Liver (tissue), 9 donors: ENCODE measurements around the gene TRIM46. TPM values are rescaled to one million over a fixed set of nuclear protein-coding genes. Genes with fewer than 3 reads are reported as not detected.
"Not testable (repeated sequence)": the region's sequence is repeated elsewhere in the genome, so short reads cannot be mapped to it uniquely, and the experiment has no call there.

Source experiments
- DNase-seq: peaks from one replicate; pipeline ENCODE4 v3.0.0-alpha.2; 2017; ENCODE audit warnings: low spot score
- H3K27ac ChIP-seq, 2 donors: one replicate each; pipeline ENCODE4 v1.7.0; 2013; ENCODE audit warnings: inconsistent platforms in 2 of 2, low read length in 2 of 2, control low read depth in 1 of 2, low read depth in 1 of 2, mild to moderate bottlenecking in 1 of 2
- H3K27me3 ChIP-seq, 4 donors: one replicate each; pipeline versions ENCODE4 v1.6.1 to v1.7.0; 2013; ENCODE audit warnings: low read length in 3 of 4, inconsistent platforms in 1 of 4, mild to moderate bottlenecking in 1 of 4, moderate library complexity in 1 of 4; ENCODE audit not compliant: control insufficient read depth in 4 of 4, insufficient read depth in 4 of 4
- H3K36me3 ChIP-seq, 4 donors: one replicate each; pipeline versions ENCODE4 v1.6.1 to v1.7.0; 2013; ENCODE audit warnings: low read length in 3 of 4, mild to moderate bottlenecking in 3 of 4, low read depth in 1 of 4, moderate library complexity in 1 of 4; ENCODE audit not compliant: control insufficient read depth in 4 of 4, insufficient read depth in 3 of 4
- H3K4me1 ChIP-seq, 4 donors: one replicate each; pipeline versions ENCODE4 v1.6.1 to v1.7.0; 2013; ENCODE audit warnings: low read length in 3 of 4, mild to moderate bottlenecking in 3 of 4, moderate library complexity in 1 of 4; ENCODE audit not compliant: control insufficient read depth in 4 of 4, insufficient read depth in 4 of 4
- H3K4me3 ChIP-seq, 3 donors: one replicate each; pipeline versions ENCODE4 v1.6.1 to v1.7.0; 2013; ENCODE audit warnings: low read length in 3 of 3, control low read depth in 1 of 3, low read depth in 1 of 3, mild to moderate bottlenecking in 1 of 3
- H3K9ac ChIP-seq, 2 donors: one replicate each; pipeline ENCODE4 v1.7.0; 2013; ENCODE audit warnings: low read length in 2 of 2, mild to moderate bottlenecking in 2 of 2, moderate library complexity in 2 of 2, control low read depth in 1 of 2, low read depth in 1 of 2
- H3K9me3 ChIP-seq, 4 donors: one replicate each; pipeline versions ENCODE4 v1.6.1 to v1.7.0; 2013; ENCODE audit warnings: low read length in 3 of 4; ENCODE audit not compliant: control insufficient read depth in 4 of 4
- EGR1 ChIP-seq, 2 donors: IDR thresholded peaks; 2 replicates each; pipeline ENCODE4 v1.6.1; 2016 to 2018; ENCODE audit warnings: antibody characterized with exemption in 2 of 2, low read depth in 2 of 2
- GABPA ChIP-seq, 2 donors: IDR thresholded peaks in 1 of 2; conservative IDR thresholded peaks in 1 of 2; 2 replicates each; pipeline ENCODE4 v1.6.1; 2016; ENCODE audit warnings: antibody characterized with exemption in 2 of 2, mild to moderate bottlenecking in 1 of 2, moderate library complexity in 1 of 2
- HNF4A ChIP-seq, 2 donors: conservative IDR thresholded peaks; 2 replicates each; pipeline ENCODE4 v1.6.1; 2016; ENCODE audit warnings: antibody characterized with exemption in 2 of 2, mild to moderate bottlenecking in 2 of 2
- RAD21 ChIP-seq, 2 donors: IDR thresholded peaks; 2 replicates each; pipeline ENCODE4 v1.6.1; 2016; ENCODE audit warnings: antibody characterized with exemption in 2 of 2, mild to moderate bottlenecking in 2 of 2
- RXRA ChIP-seq, 2 donors: IDR thresholded peaks; 2 replicates each; pipeline ENCODE4 v1.6.1; 2017 to 2018; ENCODE audit warnings: antibody characterized with exemption in 2 of 2, mild to moderate bottlenecking in 1 of 2
- SP1 ChIP-seq: IDR thresholded peaks from 2 replicates; pipeline ENCODE4 v1.6.1; 2018; ENCODE audit warnings: antibody characterized with exemption, mild to moderate bottlenecking
- WGBS: extraction: QIAGEN DNeasy Blood & Tissue Kit; methylation state at CpG from one replicate; pipeline ENCODE4 v1.1.7; 2013; 5-methylcytosine and 5-hydroxymethylcytosine counted together
- polyA plus RNA-seq, 2 donors: library from polyadenylated mRNA; stranded (reverse) in 1 of 2; unstranded in 1 of 2; fragments of 200-250 nt in 1 of 2; fragments of >200 nt in 1 of 2; fragmentation: Nextera tagmentation in 1 of 2; extraction: Ambion mirVana in 1 of 2; gene quantifications; one replicate each; pipeline versions ENCODE4 v1.2.1 to v1.2.3, GENCODE V29; 2013 to 2015
- total RNA-seq, 2 donors: library from RNA; depleted of rRNA; stranded (reverse); fragments of >200 nt; gene quantifications; one replicate each; pipeline ENCODE4 v1.2.3, GENCODE V29; 2014
- TF ChIP-seq, protein P1 (sequence below): IDR thresholded peaks from 2 replicates; pipeline ENCODE4 v1.6.1; 2016; ENCODE audit warnings: antibody characterized with exemption, mild to moderate bottlenecking
- TF ChIP-seq, protein P2 (sequence below): IDR thresholded peaks from 2 replicates; pipeline ENCODE4 v1.6.1; 2016; ENCODE audit warnings: antibody characterized with exemption
- donor health status: healthy.
- donor health status: healthy.
- donor health status: healthy.
- donor health status: healthy.
- donor health status: healthy.

The TRIM46 gene
- total and polyA plus RNA-seq, 4 donors, result 0.07 to 0.17 (median 0.13) TPM

DNA sequence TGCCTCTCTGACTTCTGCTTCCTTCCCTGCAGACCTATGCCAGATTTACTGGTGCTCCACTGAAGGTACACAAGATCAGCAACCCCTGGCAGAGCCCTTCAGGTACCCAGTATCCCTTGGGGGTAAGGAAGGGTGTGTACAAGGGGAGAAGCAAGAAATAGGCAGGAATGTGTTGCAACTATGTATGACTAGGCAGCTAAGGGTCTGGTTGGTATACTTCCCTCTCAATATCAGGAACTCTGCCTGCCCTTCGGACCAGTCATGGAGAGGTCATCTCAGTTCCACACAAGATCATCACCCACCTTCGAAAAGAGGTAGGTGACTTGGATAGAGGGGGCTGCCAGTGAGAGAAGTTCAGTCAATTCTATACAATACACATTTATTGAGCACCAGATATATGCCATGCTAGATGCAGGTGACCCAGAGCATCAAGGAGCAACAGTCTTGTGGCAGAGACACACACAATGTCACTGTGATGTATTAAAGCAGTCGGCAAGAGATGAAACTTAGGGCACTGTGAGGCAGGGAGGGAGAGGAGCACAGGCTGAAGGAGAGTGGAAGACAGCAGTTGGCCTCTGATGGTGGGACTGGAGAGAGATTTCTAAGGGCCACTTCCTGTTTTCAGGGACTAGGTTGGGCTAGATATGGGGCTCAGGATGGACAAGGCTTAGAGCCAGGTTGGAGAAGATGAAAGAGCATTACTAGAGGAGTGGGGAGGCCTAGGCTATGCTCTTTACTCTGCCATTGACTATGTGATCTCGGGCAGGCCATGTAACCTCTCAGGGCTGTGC, 36.9 kb downstream of the TRIM46 start (continued):
- TF ChIP-seq, protein P1, sequence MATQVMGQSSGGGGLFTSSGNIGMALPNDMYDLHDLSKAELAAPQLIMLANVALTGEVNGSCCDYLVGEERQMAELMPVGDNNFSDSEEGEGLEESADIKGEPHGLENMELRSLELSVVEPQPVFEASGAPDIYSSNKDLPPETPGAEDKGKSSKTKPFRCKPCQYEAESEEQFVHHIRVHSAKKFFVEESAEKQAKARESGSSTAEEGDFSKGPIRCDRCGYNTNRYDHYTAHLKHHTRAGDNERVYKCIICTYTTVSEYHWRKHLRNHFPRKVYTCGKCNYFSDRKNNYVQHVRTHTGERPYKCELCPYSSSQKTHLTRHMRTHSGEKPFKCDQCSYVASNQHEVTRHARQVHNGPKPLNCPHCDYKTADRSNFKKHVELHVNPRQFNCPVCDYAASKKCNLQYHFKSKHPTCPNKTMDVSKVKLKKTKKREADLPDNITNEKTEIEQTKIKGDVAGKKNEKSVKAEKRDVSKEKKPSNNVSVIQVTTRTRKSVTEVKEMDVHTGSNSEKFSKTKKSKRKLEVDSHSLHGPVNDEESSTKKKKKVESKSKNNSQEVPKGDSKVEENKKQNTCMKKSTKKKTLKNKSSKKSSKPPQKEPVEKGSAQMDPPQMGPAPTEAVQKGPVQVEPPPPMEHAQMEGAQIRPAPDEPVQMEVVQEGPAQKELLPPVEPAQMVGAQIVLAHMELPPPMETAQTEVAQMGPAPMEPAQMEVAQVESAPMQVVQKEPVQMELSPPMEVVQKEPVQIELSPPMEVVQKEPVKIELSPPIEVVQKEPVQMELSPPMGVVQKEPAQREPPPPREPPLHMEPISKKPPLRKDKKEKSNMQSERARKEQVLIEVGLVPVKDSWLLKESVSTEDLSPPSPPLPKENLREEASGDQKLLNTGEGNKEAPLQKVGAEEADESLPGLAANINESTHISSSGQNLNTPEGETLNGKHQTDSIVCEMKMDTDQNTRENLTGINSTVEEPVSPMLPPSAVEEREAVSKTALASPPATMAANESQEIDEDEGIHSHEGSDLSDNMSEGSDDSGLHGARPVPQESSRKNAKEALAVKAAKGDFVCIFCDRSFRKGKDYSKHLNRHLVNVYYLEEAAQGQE, result no peak
- no peak for TF ChIP-seq GABPA (IDR thresholded peaks at IDR 0.05 in 1 of 2, conservative IDR thresholded peaks at IDR 0.05 in 1 of 2)
- TF ChIP-seq SP1, result no peak
- TF ChIP-seq, protein P2, sequence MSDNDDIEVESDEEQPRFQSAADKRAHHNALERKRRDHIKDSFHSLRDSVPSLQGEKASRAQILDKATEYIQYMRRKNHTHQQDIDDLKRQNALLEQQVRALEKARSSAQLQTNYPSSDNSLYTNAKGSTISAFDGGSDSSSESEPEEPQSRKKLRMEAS, result no peak
- TF ChIP-seq HNF4A (conservative IDR thresholded peaks at IDR 0.05), result no peak
- no peak for TF ChIP-seq EGR1 (IDR thresholded peaks at IDR 0.05; ENCODE audit: low read depth in 2 of 2)
- no peak for TF ChIP-seq RXRA (IDR thresholded peaks at IDR 0.05)
- TF ChIP-seq RAD21 (IDR thresholded peaks at IDR 0.05), result no peak

DNA sequence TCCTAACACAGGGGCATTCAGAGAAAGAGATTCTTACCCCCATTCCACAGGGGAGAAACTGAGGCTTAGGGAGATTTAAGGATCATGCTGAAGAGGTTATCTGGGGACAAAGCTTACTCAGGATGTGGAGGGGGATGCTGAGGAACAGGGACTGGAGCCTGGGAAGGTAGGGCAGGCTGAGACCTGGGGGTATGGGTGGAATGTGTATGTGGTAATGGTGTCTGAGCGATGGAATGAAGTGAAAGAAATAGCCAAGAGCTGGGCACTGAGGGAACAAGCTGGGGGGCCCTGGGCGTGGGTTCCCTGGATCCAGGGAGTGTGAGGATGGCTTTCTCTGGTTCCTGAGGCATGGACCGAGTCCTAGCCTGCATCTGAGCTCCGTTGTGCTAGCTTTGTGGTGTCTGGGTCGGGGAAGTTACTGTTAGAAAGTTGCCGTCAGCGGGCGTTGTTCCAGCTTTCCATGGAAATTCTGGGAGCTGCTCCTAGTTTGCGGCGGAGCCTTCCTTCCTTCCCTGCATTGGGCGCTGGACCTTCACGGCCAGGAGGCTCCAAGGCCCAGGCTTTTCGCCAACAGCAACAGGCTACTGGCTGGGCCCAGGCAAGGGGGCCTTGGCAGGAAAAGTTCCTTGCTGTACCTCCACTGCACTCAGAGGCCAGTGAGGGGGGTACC, 37.9 kb downstream of the TRIM46 start:
- not testable (repeated sequence) for H3K27ac ChIP-seq, DNase-seq, H3K9me3 ChIP-seq

DNA sequence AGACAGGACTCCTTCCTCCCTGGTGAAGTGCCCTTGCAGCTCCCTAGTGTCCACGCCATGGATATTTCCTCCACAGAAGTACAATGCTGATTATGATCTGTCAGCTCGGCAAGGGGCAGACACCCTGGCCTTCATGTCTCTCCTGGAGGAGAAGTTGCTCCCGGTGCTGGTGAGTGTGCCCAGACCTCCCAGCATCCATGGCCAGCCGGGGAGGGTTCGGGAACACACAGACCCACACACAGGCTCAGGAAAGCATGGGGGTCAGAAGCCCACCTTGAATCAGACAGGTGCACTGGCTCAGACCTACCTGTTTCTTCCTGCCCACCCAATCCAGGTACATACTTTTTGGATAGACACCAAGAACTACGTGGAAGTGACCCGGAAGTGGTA, 38.4 kb downstream of the TRIM46 start:
- H3K9ac ChIP-seq, H3K27me3 ChIP-seq, H3K27ac ChIP-seq, H3K4me3 ChIP-seq, H3K9me3 ChIP-seq, DNase-seq, H3K36me3 ChIP-seq: not testable (repeated sequence)
- peaks cover 2 to 25% (median 22%) of the 10 kb centered on the region in 4 donors for H3K4me1 ChIP-seq
- 87% methylated on average over 7 of the region's 7 CpGs for WGBS

More for the DNA sequence above, 37.9 kb downstream of the TRIM46 start:
- not testable (repeated sequence) for H3K27me3 ChIP-seq, H3K36me3 ChIP-seq, H3K9ac ChIP-seq, H3K4me3 ChIP-seq
- H3K4me1 ChIP-seq, result peaks cover 2 to 28% (median 24%) of the 10 kb centered on the region in 4 donors
- WGBS, result 86% methylated on average over 13 of the region's 13 CpGs

DNA sequence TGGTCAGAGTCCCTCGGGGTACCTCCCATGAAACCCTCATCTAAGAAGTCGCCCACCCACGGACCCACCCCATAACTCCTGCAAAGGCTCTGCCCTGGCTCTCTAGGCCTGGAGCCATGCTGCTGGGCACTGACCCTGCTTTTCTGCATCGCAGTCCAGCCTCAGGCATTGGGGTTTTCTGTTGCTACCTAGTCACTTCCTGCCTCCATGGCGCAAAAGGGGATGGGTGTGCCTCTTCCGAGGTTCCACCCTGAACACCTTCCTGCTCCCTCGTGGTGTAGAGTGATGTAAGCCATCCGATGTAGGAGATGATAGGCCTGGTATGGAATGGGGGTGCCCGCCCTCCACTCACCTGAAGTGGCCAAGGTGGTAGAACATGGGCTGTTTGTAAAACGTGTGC, 41.1 kb downstream of the TRIM46 start:
- H3K9me3 ChIP-seq, H3K36me3 ChIP-seq, H3K4me3 ChIP-seq, H3K27ac ChIP-seq, H3K9ac ChIP-seq, H3K4me1 ChIP-seq, H3K27me3 ChIP-seq, DNase-seq: not testable (repeated sequence)
- 87% methylated on average over 9 of the region's 10 CpGs for WGBS
